ENCODE measurements around the gene ACVR1B.

Gene ACVR1B

DNA sequence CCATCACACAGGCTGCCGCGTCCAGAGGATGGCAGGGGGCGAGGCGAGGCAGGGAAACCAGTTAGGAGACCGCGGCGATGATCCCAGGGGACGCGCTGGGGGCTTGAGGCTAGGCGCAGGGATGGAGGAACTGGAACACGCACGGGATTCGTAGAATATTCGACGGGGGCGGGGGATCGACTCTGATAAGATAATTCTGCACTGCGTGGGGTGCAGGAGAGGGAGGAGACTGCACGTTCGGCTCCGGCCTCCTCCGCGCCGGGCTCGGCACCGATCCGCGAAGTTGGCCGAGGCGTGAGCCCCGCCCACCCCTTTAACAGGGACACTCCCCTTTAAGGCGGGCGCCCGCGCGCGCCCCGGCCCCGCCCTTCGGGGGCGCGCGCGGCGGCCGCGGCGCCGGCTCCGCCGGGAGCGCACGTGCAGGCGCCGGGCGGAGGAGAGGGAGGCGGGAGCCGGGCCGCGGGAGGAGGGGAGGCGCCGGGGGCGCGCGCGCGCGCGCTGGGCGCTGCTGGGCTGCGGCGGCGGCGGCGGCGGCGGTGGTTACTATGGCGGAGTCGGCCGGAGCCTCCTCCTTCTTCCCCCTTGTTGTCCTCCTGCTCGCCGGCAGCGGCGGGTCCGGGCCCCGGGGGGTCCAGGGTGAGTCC, at the start of gene ACVR1B:
Gene ACVR1B, plus strand, starts transcription at position 501 of the 644 bp plus-strand sequence. Its CDS starts 45 bp downstream, at position 546.
- peak; percentile 75 to 93 for DNase-seq

GRCh38 chr12:51901881-51902280, 49.6 kb upstream of the ACVR1B start:
- no peak for DNase-seq

- DNase-seq, result no peak
Measured at GRCh38 chr12:51904951-51905470, 46.5 kb upstream of the ACVR1B start.

DNA sequence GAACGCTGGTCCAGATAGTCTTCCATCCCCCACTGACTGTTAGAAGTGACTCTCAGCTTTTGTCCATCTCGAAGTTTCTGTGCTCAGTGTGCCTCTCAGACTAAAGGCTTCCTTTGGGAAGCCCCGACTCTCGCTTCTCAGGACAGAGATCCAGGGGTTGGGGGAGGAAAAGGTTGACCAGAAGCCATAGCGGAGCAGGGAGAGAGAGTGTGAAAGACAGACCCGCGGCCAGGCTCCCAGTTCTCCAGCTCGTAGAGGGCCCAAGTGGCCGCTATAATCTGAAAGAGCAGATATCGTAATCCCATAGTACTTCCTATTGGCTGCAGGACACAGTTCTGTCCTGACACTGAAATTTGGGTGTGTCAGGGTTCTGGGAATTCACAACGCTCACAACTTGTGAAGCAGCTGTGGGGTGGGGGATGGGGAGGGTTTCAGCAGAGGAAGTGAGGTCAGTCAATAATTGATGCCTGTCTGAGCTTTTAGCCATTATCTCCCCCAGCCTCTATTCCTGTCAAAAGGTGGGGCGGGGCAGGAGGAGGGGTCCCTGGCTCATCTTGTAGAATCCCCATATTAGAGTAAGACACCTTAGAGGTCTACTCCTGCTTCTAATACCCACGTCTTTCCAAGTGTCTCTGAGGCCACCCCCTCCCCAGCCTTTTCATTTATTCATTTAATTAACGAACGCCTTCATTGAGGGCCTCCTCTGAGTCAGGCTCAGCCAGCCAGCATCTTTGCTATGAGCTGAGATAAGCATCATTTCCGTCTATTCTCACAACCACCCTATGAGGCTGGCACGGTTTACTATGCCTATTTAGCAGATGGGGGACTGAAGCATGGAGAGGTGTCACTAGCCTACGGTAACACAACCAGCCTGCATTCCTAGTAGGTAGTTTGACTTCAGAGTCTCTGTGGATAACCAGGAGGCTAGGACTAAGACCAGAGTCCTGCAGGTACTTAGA, 45.7 kb upstream of the ACVR1B start:
- no peak for DNase-seq

GRCh38 chr12:51906430-51907082, 44.9 kb upstream of the ACVR1B start:
- no peak for DNase-seq

GRCh38 chr12:51907083-51907855, 44.2 kb upstream of the ACVR1B start, which contains the start of gene ACVRL1:
Gene ACVRL1, plus strand, starts transcription at chr12:51907504. Its CDS starts 4,971 bp downstream, at chr12:51912475.
- no peak for DNase-seq

- DNase-seq, result no peak
Measured at GRCh38 chr12:51907856-51908425, 43.6 kb upstream of the ACVR1B start.

GRCh38 chr12:51908876-51909592, 42.5 kb upstream of the ACVR1B start:
- no peak for DNase-seq

GRCh38 chr12:51910168-51910567, 41.3 kb upstream of the ACVR1B start:
- DNase-seq, result no peak

DNA sequence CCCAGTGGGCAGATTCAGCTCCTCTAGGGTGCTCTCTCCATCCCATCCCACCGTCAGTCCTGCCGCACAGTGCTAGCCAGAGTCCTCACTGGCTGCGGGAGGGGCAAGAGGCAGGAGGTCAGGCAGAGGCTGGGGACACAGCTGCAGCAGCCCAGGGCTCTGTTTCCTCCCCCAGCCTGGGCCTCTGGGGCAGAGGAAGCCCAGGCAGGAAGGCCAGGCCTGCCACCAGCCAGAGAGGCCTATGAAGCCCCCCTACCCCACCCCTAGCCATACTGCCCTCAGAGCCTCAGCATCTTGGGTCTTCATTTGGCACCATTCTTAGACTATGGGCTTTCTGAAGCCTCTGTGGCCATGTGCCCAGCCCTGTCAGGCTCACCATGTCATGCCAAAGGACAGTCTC, 40.8 kb upstream of the ACVR1B start:
- DNase-seq, result no peak

DNA sequence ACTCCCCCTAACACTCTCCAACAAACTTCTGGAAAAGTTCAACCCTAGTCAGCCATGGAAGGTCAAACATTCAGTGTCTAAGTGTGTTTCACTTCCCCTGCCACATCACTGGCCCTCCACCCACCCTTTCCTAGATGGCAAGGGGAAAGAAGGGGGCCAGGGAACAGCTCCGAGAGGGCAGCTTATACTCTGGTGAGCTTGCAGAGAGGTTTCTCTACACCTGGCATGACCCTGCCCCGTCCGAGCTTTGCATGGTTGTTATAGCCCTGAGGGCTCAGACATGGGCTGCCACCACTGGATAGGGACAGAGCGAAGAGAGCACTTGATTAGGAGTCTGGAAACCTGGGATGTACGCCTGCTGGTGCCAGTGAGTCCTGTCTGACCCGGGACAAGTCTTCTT, 40.2 kb upstream of the ACVR1B start:
- DNase-seq, result no peak

GRCh38 chr12:51911788-51912711, 39.4 kb upstream of the ACVR1B start:
- no peak for DNase-seq

GRCh38 chr12:51913071-51914033, 38.1 kb upstream of the ACVR1B start:
- DNase-seq, result no peak

GRCh38 chr12:51914034-51914923, 37.2 kb upstream of the ACVR1B start:
- DNase-seq, result no peak

DNA sequence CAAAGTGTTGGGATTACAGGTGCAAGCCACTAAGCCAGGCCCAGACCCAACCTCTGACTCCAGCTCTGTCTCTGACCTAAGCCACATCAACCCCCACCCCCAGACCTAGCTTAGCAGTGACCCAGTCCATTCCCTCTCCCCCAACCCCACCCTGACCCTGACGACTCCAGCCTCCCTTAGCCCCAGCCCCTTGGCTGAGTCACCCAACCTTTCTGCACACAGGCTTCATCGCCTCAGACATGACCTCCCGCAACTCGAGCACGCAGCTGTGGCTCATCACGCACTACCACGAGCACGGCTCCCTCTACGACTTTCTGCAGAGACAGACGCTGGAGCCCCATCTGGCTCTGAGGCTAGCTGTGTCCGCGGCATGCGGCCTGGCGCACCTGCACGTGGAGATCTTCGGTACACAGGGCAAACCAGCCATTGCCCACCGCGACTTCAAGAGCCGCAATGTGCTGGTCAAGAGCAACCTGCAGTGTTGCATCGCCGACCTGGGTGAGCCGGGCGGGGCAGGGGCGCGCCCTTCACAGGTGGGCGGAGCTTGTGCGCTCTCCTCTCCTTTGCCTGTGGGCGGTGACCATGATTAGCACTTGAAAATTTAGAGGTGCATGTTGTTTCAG, 36.4 kb upstream of the ACVR1B start:
- DNase-seq, result no peak

DNA sequence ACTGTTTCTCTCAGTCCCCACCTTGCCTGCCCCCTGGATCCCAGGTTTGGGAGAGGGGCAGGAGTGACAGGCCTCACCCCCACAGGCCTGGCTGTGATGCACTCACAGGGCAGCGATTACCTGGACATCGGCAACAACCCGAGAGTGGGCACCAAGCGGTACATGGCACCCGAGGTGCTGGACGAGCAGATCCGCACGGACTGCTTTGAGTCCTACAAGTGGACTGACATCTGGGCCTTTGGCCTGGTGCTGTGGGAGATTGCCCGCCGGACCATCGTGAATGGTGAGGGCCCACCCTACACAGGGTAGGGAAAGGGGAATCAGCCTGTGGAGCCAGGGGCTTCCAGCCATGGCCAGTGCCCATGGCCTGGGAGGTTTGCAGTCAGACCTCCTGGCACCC, 35.5 kb upstream of the ACVR1B start:
- DNase-seq, result no peak

DNA sequence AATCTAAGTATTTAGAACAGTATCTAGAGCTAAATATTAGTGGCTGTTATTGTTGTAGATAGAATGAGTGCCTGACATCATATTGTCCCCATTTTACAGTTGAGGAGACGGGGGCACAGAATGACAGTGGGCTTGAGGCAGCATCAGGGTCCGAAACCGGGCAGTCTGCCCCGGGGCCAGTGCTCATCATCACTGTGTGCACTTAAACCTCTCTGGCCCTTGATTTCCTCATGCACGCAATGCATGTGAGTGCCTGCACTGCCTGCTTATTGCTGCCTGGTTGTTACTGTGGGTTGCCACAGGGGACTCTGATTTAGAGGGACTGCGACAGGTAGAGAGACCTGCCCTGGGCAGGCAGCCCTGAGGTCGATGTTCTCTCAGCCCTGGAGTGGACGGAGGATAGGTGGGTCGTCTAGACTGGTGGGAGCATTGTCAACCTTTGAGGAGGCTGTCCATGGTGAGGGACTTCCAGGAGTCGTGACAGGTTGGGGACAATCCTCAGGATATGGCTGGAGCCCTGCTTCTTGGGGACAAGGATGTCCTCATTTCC, 34.4 kb upstream of the ACVR1B start:
- DNase-seq, result no peak

Measured in NCI-H187 (cell line).